ENCODE data around the gene CACNA2D2.

GRCh38 chr3:50385754-50386153 is 117.7 kb downstream of the CACNA2D2 start:
- no peak for TF ChIP-seq CTCF (IDR thresholded peaks at IDR 0.05)
- TF ChIP-seq POLR2A (IDR thresholded peaks at IDR 0.05), result no peak
